HG02870 (cell line): Measurements from ENCODE around the gene IFNLR1.

Experiments used
- ATAC-seq: cut with Tn5 transposase; IDR thresholded peaks from one replicate; pipeline ENCODE4 v1.9.1; 2021; ENCODE audit warnings: mild to moderate bottlenecking, moderate library complexity; ENCODE audit not compliant: unreplicated experiment

IFNLR1 gene

GRCh38 chr1:24108334-24109165 lies 78.5 kb downstream of the IFNLR1 start:
- no peak for ATAC-seq

GRCh38 chr1:24107462-24108138 lies 79.5 kb downstream of the IFNLR1 start:
- ATAC-seq: no peak

GRCh38 chr1:24105368-24106160 lies 81.5 kb downstream of the IFNLR1 start:
- ATAC-seq: no peak

GRCh38 chr1:24104854-24105253 lies 82.2 kb downstream of the IFNLR1 start:
- ATAC-seq: no peak
